Measurements from ENCODE around the gene NKAIN2.
"Not testable (repeated sequence)": the region's sequence is repeated elsewhere in the genome, so short reads cannot be mapped to it uniquely, and the experiment has no call there.

NKAIN2 gene

GRCh38 chr6:123896869-123897268, 93.2 kb downstream of the NKAIN2 start:
- no peak for DNase-seq

DNA sequence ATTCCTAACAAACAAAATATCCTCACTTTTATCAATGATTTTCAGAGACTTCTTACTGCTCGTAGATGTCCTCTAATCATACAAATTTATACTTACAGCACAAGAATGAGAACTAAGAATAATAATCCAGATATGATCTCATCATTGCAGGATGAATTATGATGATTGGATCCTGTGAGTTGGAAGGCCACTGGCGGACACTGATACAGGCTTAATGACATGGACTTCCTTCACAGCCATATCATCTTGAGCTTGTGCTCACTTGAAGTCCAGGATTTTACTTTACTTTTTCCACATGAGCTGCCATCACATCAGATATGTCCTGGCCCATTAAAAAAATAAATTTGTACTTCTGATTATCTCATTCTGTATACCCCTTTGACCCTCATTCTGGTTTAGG, 94.3 kb downstream of the NKAIN2 start:
- DNase-seq, result no peak

DNA sequence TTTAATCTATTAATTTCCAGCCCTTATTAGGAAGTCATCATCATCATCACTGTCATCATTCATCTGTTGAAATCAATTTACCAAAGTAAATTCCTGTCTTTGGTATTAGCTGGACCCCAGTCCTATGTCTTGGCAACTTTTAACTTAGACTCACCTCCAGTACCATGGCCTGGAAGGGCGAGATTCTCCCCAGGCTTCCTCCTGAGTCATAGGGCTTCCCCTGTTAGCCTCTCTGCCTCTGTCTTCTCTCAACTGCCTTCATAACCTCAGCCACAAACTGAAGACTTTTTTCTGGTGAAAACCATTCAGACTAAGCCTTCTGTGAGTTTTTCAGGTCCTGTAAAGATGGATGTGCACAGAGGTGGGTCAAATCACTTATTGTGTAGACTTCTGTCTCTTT, 95.0 kb downstream of the NKAIN2 start:
- no peak for DNase-seq

DNA sequence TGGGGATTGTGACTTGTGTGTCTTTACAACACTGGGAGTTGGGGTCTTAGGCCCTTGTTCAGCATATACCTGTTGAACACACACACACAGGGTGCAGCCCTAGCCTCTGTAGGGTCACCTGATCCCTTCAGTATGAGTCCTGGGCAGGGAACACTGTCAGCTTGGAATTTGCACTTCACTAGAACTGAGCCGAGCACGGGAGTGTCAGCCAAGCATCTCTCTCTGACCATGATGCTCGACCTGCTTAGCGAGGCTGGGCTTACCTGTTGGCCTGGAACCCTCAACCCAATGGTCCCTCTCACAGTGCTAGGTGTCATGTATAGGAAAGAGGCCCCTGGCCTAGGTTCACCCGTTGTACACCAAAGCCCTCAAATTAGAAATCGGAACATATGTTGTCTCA, 96.1 kb downstream of the NKAIN2 start:
- DNase-seq, result no peak

GRCh38 chr6:123901436-123901835, 97.8 kb downstream of the NKAIN2 start:
- DNase-seq, result no peak

- DNase-seq, result no peak
These were observed 99.2 kb downstream of the NKAIN2 start for GRCh38 chr6:123902738-123903313.

DNA sequence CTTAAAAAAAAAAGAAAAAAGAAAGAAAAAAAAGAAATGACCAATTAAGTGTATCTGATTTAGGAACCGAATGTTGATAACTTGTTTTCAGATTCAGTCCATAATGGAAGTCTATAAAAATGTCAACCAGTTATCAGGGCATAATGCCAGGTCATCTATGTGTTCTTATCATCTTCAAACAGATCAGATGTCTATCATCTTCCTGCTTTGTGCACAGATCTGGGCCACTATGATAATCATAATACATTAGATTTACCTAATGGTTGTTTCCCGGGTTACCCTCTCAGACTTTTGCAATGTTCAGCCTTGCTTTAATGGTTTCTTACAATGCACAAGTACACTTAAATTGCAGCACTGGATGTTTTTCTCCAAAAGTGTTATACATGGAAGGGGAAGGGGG, 100.6 kb downstream of the NKAIN2 start:
- no peak for DNase-seq

GRCh38 chr6:123908797-123909196, 105.1 kb downstream of the NKAIN2 start:
- DNase-seq, result no peak

DNA sequence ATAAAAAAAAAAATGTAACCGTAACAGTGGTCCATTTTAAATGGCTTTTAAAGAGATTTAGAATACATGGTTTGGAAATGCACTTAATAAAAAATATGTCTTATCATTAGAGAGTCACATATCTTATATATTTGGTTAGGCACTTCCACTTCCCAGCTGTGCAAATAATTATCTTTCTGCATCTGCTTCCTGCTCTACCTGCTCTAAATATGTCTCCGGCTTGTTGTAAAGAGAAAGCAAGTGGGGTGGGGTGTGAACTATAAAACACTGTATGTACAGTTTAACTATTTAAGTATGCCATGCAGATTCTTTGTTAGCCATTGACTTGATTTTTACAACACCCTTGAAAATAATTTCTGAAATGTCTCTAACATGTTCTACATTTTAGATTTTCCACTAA, 106.3 kb downstream of the NKAIN2 start:
- no peak for DNase-seq

DNA sequence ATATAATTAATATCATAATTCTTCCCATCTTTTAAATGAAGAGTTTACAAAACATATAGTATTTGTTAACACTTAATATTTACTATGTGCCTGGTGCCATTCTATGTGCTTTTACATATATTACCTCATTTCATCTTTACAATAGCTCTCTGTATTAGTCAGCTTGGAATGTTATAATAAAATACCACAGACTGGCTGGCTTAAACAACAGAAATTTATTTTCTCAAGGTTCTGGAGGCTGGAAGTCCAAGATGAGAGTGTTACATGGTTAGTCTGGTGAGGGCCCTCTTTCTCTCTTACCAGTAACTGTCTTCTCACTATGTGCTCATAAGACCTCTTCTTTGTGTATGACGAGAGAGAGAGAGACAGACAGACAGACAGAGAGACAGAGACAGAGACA, 110.2 kb downstream of the NKAIN2 start:
- no peak for DNase-seq

DNA sequence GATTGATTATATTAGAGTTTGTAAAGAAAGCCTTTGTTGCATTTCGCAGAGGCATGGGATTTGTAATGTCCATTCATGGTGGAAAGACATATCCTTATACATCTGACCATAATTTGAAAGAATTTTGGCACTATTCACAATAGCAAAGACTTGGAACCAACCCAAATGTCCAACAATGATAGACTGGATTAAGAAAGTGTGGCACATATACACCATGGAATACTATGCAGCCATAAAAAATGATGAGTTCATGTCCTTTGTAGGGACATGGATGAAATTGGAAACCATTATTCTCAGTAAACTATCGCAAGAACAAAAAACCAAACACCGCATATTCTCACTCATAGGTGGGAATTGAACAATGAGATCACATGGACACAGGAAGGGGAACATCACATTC, 119.7 kb downstream of the NKAIN2 start:
- not testable (repeated sequence) for DNase-seq

DNA sequence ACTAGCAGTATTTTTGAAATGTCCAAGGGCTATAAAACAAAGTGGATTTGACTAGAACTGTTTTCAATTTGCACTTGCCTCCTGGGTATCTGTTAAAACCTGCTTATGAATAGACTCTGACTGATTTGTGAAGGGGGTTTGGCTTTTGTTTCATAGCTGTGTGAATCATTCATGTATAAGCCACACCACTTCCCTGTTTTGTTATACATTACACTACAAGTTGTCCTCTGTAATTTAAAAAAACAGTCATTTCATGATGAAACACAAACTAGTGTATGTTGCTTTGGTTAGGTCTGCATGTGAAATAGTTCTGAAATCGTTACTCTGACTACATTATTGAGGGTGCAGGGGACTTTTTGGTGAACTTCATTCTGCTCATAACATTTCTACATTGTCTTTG, 121.7 kb downstream of the NKAIN2 start:
- no peak for DNase-seq

DNA sequence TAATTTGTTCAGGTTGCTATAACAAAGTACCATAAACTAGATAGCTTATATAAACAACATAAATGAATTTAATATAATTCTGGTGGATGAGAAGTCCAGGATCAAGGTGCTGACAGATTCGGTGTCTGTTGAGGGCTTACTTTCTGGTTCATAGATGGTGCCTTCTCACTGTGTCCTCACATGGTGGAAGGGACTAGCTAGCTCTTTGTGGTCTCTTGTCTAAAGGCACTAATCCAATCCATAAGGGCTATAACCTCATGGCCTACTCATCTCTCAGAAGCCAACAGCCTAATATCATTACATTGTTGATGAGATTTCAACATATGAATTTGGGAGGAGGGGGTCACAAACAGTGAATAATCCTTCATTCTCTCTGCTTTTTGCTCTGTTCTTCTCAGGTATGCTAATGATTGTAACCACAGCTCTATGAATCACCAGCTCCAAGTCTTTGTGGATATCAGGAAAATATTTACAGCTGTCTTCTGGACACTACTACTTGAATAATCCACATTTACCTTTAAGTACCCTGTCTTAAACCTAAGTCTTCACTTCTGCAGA, 122.3 kb downstream of the NKAIN2 start:
- DNase-seq, result no peak

GRCh38 chr6:123928529-123928928, 124.9 kb downstream of the NKAIN2 start:
- DNase-seq, result no peak

- DNase-seq, result no peak
These were observed 128.3 kb downstream of the NKAIN2 start for GRCh38 chr6:123931928-123932327.

DNA sequence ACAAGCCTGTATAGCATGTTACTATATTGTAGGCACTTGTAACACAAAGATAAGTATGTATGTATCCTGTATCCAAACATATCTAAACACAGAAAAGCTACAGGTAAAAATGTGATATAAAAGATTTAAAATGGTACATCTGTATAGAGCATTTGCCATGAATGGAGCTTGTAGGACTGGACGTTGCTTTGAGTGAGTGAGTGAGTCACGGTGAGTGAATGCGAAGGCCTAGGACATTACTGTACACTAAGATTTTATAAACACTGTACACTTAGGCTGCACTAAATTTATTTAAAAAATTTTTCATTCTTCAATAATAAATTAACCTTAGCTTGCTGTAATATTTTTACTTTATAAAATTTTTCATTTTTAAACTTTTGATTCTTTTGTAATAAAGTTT, 136.9 kb downstream of the NKAIN2 start:
- DNase-seq, result no peak

DNA sequence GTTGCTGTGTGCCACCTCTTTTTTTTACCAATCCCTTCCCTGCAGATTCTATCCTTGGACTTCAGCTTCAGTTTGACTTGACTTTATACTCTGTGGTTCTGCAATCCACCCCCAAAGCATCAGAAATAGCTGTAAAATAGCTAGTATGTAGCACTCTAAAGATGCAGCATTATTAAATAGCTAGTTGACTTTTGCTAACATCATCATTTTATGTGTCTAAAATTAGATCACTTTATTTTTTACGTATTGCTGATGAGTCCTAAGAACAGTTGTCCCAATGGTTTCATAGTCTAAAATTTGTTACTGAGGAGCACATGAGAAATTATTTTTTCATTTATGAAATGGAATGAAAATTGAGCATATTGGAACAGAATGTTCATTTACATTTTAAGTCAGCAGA, 138.2 kb downstream of the NKAIN2 start:
- no peak for DNase-seq

- DNase-seq, result no peak
These were observed 141.7 kb downstream of the NKAIN2 start for GRCh38 chr6:123945386-123945785.

- DNase-seq, result no peak
These were observed 150.3 kb downstream of the NKAIN2 start for GRCh38 chr6:123953920-123954319.

GRCh38 chr6:123956492-123957139, 153.0 kb downstream of the NKAIN2 start:
- DNase-seq, result no peak

- DNase-seq, result no peak
These were observed 158.8 kb downstream of the NKAIN2 start for GRCh38 chr6:123962508-123962907.

DNA sequence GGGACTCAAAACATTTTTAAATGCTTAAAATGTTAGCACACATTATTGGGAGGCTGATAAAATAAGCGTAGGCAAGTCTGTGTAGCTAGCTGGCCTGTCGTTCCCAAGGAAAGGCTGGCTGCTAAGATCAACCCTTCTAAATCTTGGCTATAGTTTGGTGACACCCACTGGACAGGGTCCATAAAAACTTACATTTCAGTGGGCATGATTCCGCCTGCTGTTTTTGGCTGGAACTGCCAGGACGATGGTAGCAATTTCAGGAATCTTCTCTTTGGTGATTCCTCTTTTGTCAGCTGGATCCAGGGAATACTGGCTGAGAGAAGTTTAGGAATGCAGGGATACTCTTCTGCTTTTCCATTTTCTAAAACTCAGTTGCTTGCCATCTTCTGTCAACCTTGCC, 162.2 kb downstream of the NKAIN2 start:
- no peak for DNase-seq

DNA sequence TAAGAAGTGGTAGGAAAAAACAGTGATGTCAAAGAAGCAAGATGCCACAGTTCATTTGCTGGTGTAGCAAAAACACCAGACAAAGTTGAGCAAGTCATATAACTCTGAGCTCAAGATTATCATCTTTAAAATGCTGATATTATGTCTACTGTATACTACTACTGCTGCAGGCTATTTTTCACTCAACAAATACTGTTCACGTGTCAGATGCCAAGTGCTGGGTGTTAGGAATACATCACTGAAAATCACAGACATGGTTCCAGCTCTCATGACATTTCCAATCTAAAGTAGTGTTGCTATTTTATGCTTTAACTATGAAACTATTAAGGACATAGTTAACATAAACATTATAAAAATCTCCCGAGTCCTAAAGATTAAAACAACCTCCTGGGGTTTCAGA, 163.0 kb downstream of the NKAIN2 start:
- DNase-seq, result no peak

DNA sequence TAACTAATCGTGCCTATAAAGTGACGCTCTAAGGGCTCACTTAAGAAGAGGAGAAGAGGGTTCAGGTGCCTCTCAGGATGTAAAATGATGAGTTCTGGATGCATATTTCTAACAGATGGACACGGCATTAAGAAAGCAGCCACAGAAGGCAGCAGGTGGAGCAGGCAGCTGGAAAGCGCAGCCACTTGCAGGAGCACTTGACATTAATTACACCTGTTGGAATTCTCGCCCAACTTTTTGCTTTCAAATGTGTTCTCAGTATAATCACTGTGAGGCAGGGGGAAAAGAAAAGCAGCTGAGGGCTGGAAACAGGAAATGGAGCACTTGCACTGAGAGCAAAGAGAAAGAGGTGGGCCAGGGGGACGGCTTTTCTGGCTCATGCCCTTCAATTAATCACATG, 164.2 kb downstream of the NKAIN2 start:
- no peak for DNase-seq

All from CD4-positive, alpha-beta T cell treated with Interleukin-4 for 1 hour (primary cell).